Caco-2 (cell line): ENCODE results near the gene DENND1A. TPM values are rescaled to one million over a fixed set of nuclear protein-coding genes. Genes with fewer than 3 reads are reported as not detected.

Experiments used
- BruUV-seq: library from RNA; stranded (reverse); fragments of 400-500 nt; replicated peaks from 2 replicates; lab custom pipeline; 2021; lab: Mats Ljungman, UMichigan
- CTCF ChIA-PET: fragments of 300-600 bp; sonication (Branson Sonifier 250); formaldehyde crosslinking; loops from one replicate; lab custom pipeline; 2022; ENCODE audit warnings: antibody characterized with exemption; lab: Charles Lee
- POLR2A ChIA-PET: fragments of 300-600 bp; sonication (Branson Sonifier 250); formaldehyde crosslinking; loops from one replicate; lab custom pipeline; 2022; ENCODE audit warnings: antibody characterized with exemption; lab: Charles Lee
- DNase-seq, 2 experiments: peaks; one replicate each; pipeline versions ENCODE4 v3.0.0 to v3.0.0-alpha.2; 2020 to 2022
- H3K27me3 ChIP-seq: replicated peaks from 2 replicates; pipeline ENCODE4 v1.6.0; 2011; ENCODE audit warnings: low read length; ENCODE audit not compliant: control insufficient read depth, insufficient read depth
- H3K36me3 ChIP-seq: 2 replicates; pipeline ENCODE4 v1.5.1; 2011; ENCODE audit warnings: low read length; ENCODE audit not compliant: control insufficient read depth, insufficient read depth
- H3K4me1 ChIP-seq: fragments of 250-450 bp; sonication (Bioruptor Pico); 2 replicates; pipeline ENCODE4 v1.5.1; 2020; ENCODE audit warnings: mild to moderate bottlenecking
- H3K4me3 ChIP-seq: 2 replicates; pipeline ENCODE4 v1.5.1; 2011; ENCODE audit warnings: low read depth, mild to moderate bottlenecking, control low read depth, low read length
- H3K9me3 ChIP-seq: fragments of 250-450 bp; sonication (Bioruptor Pico); 2 replicates; pipeline ENCODE4 v1.5.1; 2020; ENCODE audit warnings: mild to moderate bottlenecking, moderate library complexity
- H3K27ac Mint-ChIP-seq: one replicate; pipeline ENCODE4 v1.8.0; 2022; ENCODE audit warnings: mixed read lengths; ENCODE audit not compliant: unreplicated experiment
- H3K27me3 Mint-ChIP-seq: one replicate; pipeline ENCODE4 v1.8.0; 2022; ENCODE audit warnings: mixed read lengths; ENCODE audit not compliant: insufficient read depth, unreplicated experiment
- H3K36me3 Mint-ChIP-seq: one replicate; pipeline ENCODE4 v1.8.0; 2022; ENCODE audit warnings: mild to moderate bottlenecking, mixed read lengths; ENCODE audit not compliant: insufficient read depth, unreplicated experiment
- H3K4me1 Mint-ChIP-seq: one replicate; pipeline ENCODE4 v1.8.0; 2022; ENCODE audit warnings: low read depth, mixed read lengths; ENCODE audit not compliant: unreplicated experiment
- H3K4me3 Mint-ChIP-seq: one replicate; pipeline ENCODE4 v1.8.0; 2022; ENCODE audit warnings: mild to moderate bottlenecking, moderate library complexity, mixed read lengths; ENCODE audit not compliant: unreplicated experiment
- H3K9me3 Mint-ChIP-seq: one replicate; pipeline ENCODE4 v1.8.0; 2022; ENCODE audit warnings: mixed read lengths; ENCODE audit not compliant: unreplicated experiment
- CTCF ChIP-seq, 2 experiments: fragments of 200-600 bp in 1 of 2; IDR thresholded peaks; 1 replicate in 1 of 2; 2 replicates in 1 of 2; pipeline versions ENCODE4 v1.5.1 to v1.8.0; 2011 to 2022; ENCODE audit warnings: antibody characterized with exemption in 1 of 2, control low read depth in 1 of 2, inconsistent platforms in 1 of 2, low read depth in 1 of 2, low read length in 1 of 2, mild to moderate bottlenecking in 1 of 2, moderate library complexity in 1 of 2; ENCODE audit not compliant: insufficient read depth in 1 of 2, severe bottlenecking in 1 of 2, unreplicated experiment in 1 of 2
- intact Hi-C: fragments of 100-400 bp; cut with micrococcal nuclease; formaldehyde crosslinking; loops from one replicate; pipeline ENCODE4 v1.10.0; 2022; ENCODE audit not compliant: unreplicated experiment
- total RNA-seq: library from RNA; stranded (reverse); gene quantifications from 2 replicates; pipeline ENCODE4 v1.2.3, GENCODE V29; 2022

DENND1A gene
- total RNA-seq, 1 experiment from 2014 or later = 41.6 TPM

GRCh38 chr9:123525957-123526356 is 404.0 kb downstream of the DENND1A start:
- H3K27me3 ChIP-seq = no peaks in the 10 kb centered on the region
- intact Hi-C loops = no loop called here
- Mint-ChIP-seq H3K27ac (no peak overlapping the region), H3K9me3 (peaks cover 13% of the 10 kb centered on the region), H3K4me1 (no peaks in the 10 kb centered on the region), H3K4me3 (no peak overlapping the region), H3K36me3 (peaks cover 7% of the 10 kb centered on the region), H3K27me3 (no peaks in the 10 kb centered on the region)
- no peaks in the 10 kb centered on the region for H3K36me3 ChIP-seq
- no peak for DNase-seq
- peaks cover 5% of the 10 kb centered on the region; the same call in 1 of the 2 replicates for H3K9me3 ChIP-seq
- H3K4me1 ChIP-seq = no peaks in the 10 kb centered on the region
- CTCF ChIA-PET = no interaction called here
- TF ChIP-seq CTCF (IDR thresholded peaks at IDR 0.05; ENCODE audit: insufficient read depth in 1 of 2, low read depth in 1 of 2, low read length in 1 of 2, severe bottlenecking in 1 of 2, unreplicated experiment in 1 of 2) = no peak
- no TSS peak for BruUV-seq
- no peak overlapping the region for H3K4me3 ChIP-seq
- POLR2A ChIA-PET = no interaction called here

GRCh38 chr9:123525424-123525823 is 404.5 kb downstream of the DENND1A start:
- Mint-ChIP-seq H3K9me3 (peaks cover 12% of the 10 kb centered on the region), H3K4me1 (no peaks in the 10 kb centered on the region), H3K27ac (no peak overlapping the region), H3K36me3 (peaks cover 7% of the 10 kb centered on the region), H3K4me3 (no peak overlapping the region), H3K27me3 (no peaks in the 10 kb centered on the region)
- intact Hi-C loops = no loop called here
- POLR2A ChIA-PET = no interaction called here
- no peak for TF ChIP-seq CTCF (IDR thresholded peaks at IDR 0.05; ENCODE audit: insufficient read depth in 1 of 2, low read depth in 1 of 2, low read length in 1 of 2, severe bottlenecking in 1 of 2, unreplicated experiment in 1 of 2)
- H3K9me3 ChIP-seq = 0 out of 2 replicates have a peak, but pooled peaks cover 4% of the 10 kb centered on the region
- CTCF ChIA-PET = no interaction called here
- H3K4me1 ChIP-seq = no peaks in the 10 kb centered on the region
- H3K27me3 ChIP-seq = no peaks in the 10 kb centered on the region
- BruUV-seq = no TSS peak
- no peaks in the 10 kb centered on the region for H3K36me3 ChIP-seq
- no peak for DNase-seq
- H3K4me3 ChIP-seq = no peak overlapping the region

GRCh38 chr9:123524866-123525265 is 405.1 kb downstream of the DENND1A start:
- Histone ChIP-seq H3K4me3 (no peak overlapping the region), H3K27me3 (no peaks in the 10 kb centered on the region), H3K4me1 (no peaks in the 10 kb centered on the region), H3K36me3 (no peaks in the 10 kb centered on the region), H3K9me3 (no peaks in the 10 kb centered on the region)
- ChIA-PET POLR2A (no interaction called here), CTCF (no interaction called here)
- Mint-ChIP-seq H3K9me3 (peaks cover 7% of the 10 kb centered on the region), H3K4me1 (no peaks in the 10 kb centered on the region), H3K36me3 (peaks cover 3% of the 10 kb centered on the region), H3K4me3 (no peak overlapping the region), H3K27ac (no peak overlapping the region), H3K27me3 (no peaks in the 10 kb centered on the region)
- no peak for DNase-seq
- no peak for TF ChIP-seq CTCF (IDR thresholded peaks at IDR 0.05; ENCODE audit: insufficient read depth in 1 of 2, low read depth in 1 of 2, low read length in 1 of 2, severe bottlenecking in 1 of 2, unreplicated experiment in 1 of 2)
- no TSS peak for BruUV-seq
- intact Hi-C loops = loop anchor here (5.0 kb wide), 1 partner anchor 123 kb away; no protein-coding TSS in a partner anchor
